HepG2 (cell line): ENCODE measurements around the gene PHACTR3. TPM values are rescaled to one million over a fixed set of nuclear protein-coding genes. Genes with fewer than 3 reads are reported as not detected.

Experiments
- ATAC-seq: fragments of 200-7000 bp; cut with Tn5 transposase; 3 replicates; pipeline ENCODE4 v1.9.1; 2020; ENCODE audit warnings: mild to moderate bottlenecking, moderate library complexity
- BruUV-seq: library from RNA; stranded (reverse); fragments of 400-500 nt; replicated peaks from 2 replicates; lab custom pipeline; 2021; lab: Mats Ljungman, UMichigan
- CTCF ChIA-PET: fragments of 300-600 bp; formaldehyde crosslinking; extraction: SDS; loops from one replicate; lab custom pipeline; 2021; ENCODE audit warnings: low total read pairs, inconsistent platforms, low intra/inter-chr PET ratio; lab: Yijun Ruan, JAX
- POLR2A ChIA-PET: fragments of 350-600 bp; sonication (Branson Sonifier 250); formaldehyde crosslinking; loops from one replicate; lab custom pipeline; 2020; ENCODE audit warnings: antibody characterized with exemption, inconsistent platforms; lab: Yijun Ruan, JAX
- DNase-seq: peaks from one replicate; pipeline ENCODE4 v3.0.0-alpha.2; 2015; ENCODE audit warnings: low spot score
- FAIRE-seq: peaks from 3 replicates; lab custom pipeline; 2011; peaks lifted over from hg19 to GRCh38; lab: Jason Lieb, UNC
- H2AFZ ChIP-seq: one replicate; pipeline ENCODE4 v1.6.1; 2011; ENCODE audit warnings: low read length, inconsistent platforms
- H3K27ac ChIP-seq: fragments of 300-600 bp; 3 replicates; pipeline ENCODE4 v1.8.0; 2011; ENCODE audit warnings: mixed run types, mild to moderate bottlenecking, mixed read lengths, low read length, inconsistent platforms; ENCODE audit not compliant: insufficient read depth; ENCODE audit errors: extremely low read length
- H3K27me3 ChIP-seq, 2 experiments: fragments of 200-600 bp in 1 of 2; 2 replicates in 1 of 2; 3 replicates in 1 of 2; pipeline versions ENCODE4 v1.6.0 to v1.8.0; 2011; ENCODE audit warnings: low read length in 2 of 2, mild to moderate bottlenecking in 2 of 2, moderate library complexity in 2 of 2, inconsistent platforms in 1 of 2; ENCODE audit not compliant: insufficient read depth in 2 of 2, control insufficient read depth in 1 of 2
- H3K36me3 ChIP-seq, 2 experiments: fragments of 200-600 bp in 1 of 2; replicated peaks in 1 of 2; 2 replicates in 1 of 2; 3 replicates in 1 of 2; pipeline versions ENCODE4 v1.5.1 to v1.8.0; 2011; ENCODE audit warnings: low read length in 2 of 2, inconsistent platforms in 1 of 2; ENCODE audit not compliant: insufficient read depth in 2 of 2, control insufficient read depth in 1 of 2
- H3K4me1 ChIP-seq: 2 replicates; pipeline ENCODE4 v1.5.1; 2012; ENCODE audit warnings: low read length, inconsistent platforms; ENCODE audit not compliant: insufficient read depth
- H3K4me2 ChIP-seq: 2 replicates; pipeline ENCODE4 v1.6.0; 2011; ENCODE audit warnings: low read depth, low read length, inconsistent platforms
- H3K4me3 ChIP-seq, 3 experiments: fragments of 200-600 bp in 1 of 3; sonication (generic), shearing (Covaris generic) in 1 of 3; replicated peaks in 1 of 3; 2 replicates each; pipeline ENCODE4 v1.5.1; 2011 to 2016; ENCODE audit warnings: low read length in 3 of 3, inconsistent platforms in 2 of 3, low read depth in 2 of 3, mild to moderate bottlenecking in 2 of 3, control low read depth in 1 of 3, mixed read lengths in 1 of 3; ENCODE audit not compliant: insufficient read depth in 1 of 3
- H3K79me2 ChIP-seq: one replicate; pipeline ENCODE4 v1.6.1; 2011; ENCODE audit warnings: low read length, inconsistent platforms; ENCODE audit not compliant: insufficient read depth
- H3K9ac ChIP-seq: 2 replicates; pipeline ENCODE4 v1.6.0; 2011; ENCODE audit warnings: mild to moderate bottlenecking, low read depth, low read length, inconsistent platforms; ENCODE audit not compliant: insufficient read depth
- H3K9me3 ChIP-seq: 2 replicates; pipeline ENCODE4 v1.5.1; 2012; ENCODE audit warnings: mild to moderate bottlenecking, low read length
- H4K20me1 ChIP-seq: 2 replicates; pipeline ENCODE4 v1.6.0; 2011; ENCODE audit warnings: inconsistent platforms, mild to moderate bottlenecking, low read length, moderate library complexity; ENCODE audit not compliant: insufficient read depth
- CCDC6 ChIP-seq: sonication (generic); formaldehyde crosslinking; IDR thresholded peaks from 2 replicates; pipeline ENCODE4 v1.8.1; 2022; ENCODE audit warnings: mild to moderate bottlenecking, missing genetic modification reagents, moderate library complexity
- GFI1 ChIP-seq: sonication (generic); formaldehyde crosslinking; IDR thresholded peaks from 2 replicates; pipeline ENCODE4 v1.5.0; 2020; ENCODE audit warnings: missing genetic modification reagents, mild to moderate bottlenecking, borderline replicate concordance
- NR2C2 ChIP-seq: sonication (generic); formaldehyde crosslinking; IDR thresholded peaks from 2 replicates; pipeline ENCODE4 v1.4.0; 2020; ENCODE audit warnings: missing genetic modification reagents, mild to moderate bottlenecking, moderate library complexity, borderline replicate concordance
- SCMH1 ChIP-seq: sonication (generic); formaldehyde crosslinking; IDR thresholded peaks from 2 replicates; pipeline ENCODE4 v1.9.0; 2021; ENCODE audit warnings: missing genetic modification reagents, mild to moderate bottlenecking, borderline replicate concordance
- SSRP1 ChIP-seq: IDR thresholded peaks from 2 replicates; pipeline ENCODE4 v1.6.1; 2016; ENCODE audit warnings: control low read depth
- ZMYM2 ChIP-seq: sonication (generic); formaldehyde crosslinking; IDR thresholded peaks from 2 replicates; pipeline ENCODE4 v1.8.0; 2022; ENCODE audit warnings: mild to moderate bottlenecking, missing genetic modification reagents
- ZNF264 ChIP-seq: sonication (generic); formaldehyde crosslinking; IDR thresholded peaks from 2 replicates; pipeline ENCODE4 v1.4.0; 2020; ENCODE audit warnings: missing genetic modification reagents
- ZNF598 ChIP-seq: sonication (generic); formaldehyde crosslinking; IDR thresholded peaks from 2 replicates; pipeline ENCODE4 v1.5.1; 2020; ENCODE audit warnings: mild to moderate bottlenecking, missing genetic modification reagents, borderline replicate concordance
- WGBS: methylation state at CpG from one replicate; pipeline ENCODE4 v1.1.6; 2017; ENCODE audit warnings: low lambda C conversion rate; 5-methylcytosine and 5-hydroxymethylcytosine counted together
- in situ Hi-C: cut with HindIII; loops from 2 replicates; pipeline ENCODE4 v1.10.0; 2017; ENCODE audit warnings: low pct_unique_long_range_greater_than_20kb; ENCODE audit not compliant: extremely low pct_ligation_motif_present
- intact Hi-C: fragments of 100-400 bp; cut with micrococcal nuclease; formaldehyde crosslinking; loops from one replicate; pipeline ENCODE4 v1.10.0; 2022; ENCODE audit not compliant: unreplicated experiment
- polyA plus RNA-seq, 8 experiments: library from polyadenylated mRNA; depleted of rRNA in 3 of 8; stranded (reverse) in 7 of 8; unstranded in 1 of 8; fragments of >200 nt; fragmentation: Illumina TruSeq in 4 of 8; extraction: Trizol in 4 of 8; gene quantifications; 2 replicates each; pipeline versions ENCODE4 v1.2.1 to v1.2.3, GENCODE V29; 2011 to 2016; ENCODE audit warnings: low read depth in 4 of 8, missing spikeins in 1 of 8, mixed read lengths in 1 of 8; ENCODE audit not compliant: insufficient read depth in 1 of 8
- total RNA-seq, 5 experiments: library from RNA; depleted of rRNA; stranded (reverse); fragments of >200 nt; fragmentation: Illumina TruSeq; extraction: Trizol; gene quantifications; 2 replicates each; pipeline ENCODE4 v1.2.3, GENCODE V29; 2016; ENCODE audit warnings: low read depth in 1 of 5
- TF ChIP-seq, protein P1 (sequence below): IDR thresholded peaks from 2 replicates; pipeline ENCODE4 v1.6.1; 2012; ENCODE audit warnings: inconsistent platforms
- TF ChIP-seq, protein P2 (sequence below): sonication (generic); formaldehyde crosslinking; IDR thresholded peaks from 2 replicates; pipeline ENCODE4 v1.8.0; 2022; ENCODE audit warnings: mild to moderate bottlenecking, missing genetic modification reagents
- TF ChIP-seq, protein P3 (sequence below): sonication (generic); formaldehyde crosslinking; IDR thresholded peaks from 2 replicates; pipeline ENCODE4 v1.5.1; 2020; ENCODE audit warnings: missing genetic modification reagents, mild to moderate bottlenecking, borderline replicate concordance

PHACTR3 gene
- total and polyA plus RNA-seq, 2 of the 13 experiments (the other 11 are each of a cell fraction or from before 2014, with no cell fraction given), result not detected

DNA sequence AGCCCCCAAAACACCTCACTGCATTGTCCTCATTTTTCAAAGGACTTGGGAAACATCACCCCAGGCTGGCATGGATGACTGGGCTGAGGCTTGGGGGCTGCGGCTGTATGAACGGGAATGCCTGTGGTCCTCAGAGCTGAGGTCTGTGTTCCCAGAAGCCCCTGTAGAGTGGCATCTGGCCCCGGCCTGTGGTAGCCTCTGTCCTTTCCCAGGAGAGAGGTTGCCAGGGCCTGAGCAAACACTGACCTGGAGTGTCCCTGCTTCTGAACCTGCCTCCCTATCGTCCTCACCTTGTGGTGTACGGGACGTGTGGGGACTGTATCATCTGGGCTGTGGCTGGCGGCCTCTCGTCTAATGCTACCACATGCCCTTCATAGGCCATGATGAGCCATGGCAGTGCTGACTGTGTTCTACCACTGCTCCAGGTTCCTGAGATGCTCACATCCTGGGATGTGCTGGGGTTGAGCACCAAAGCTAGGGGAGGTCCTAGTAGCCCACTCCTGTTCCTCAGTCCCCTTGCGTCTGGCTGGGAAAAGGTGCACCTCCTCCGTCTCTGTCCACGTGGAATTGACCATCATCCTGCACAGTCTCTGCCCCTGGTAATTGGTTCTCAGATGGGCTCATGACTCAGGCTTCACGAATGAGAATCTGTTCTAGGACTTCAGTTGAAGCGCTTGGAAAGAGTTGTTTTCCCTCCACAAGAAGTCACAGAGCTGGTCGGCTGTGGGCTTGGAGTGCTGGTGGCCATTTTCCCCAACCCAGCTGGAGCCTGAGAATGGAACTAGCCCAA is 27.6 kb downstream of the PHACTR3 start:
- no peak for FAIRE-seq
- Histone ChIP-seq H3K9me3 (no peaks in the 10 kb centered on the region), H4K20me1 (no peaks in the 10 kb centered on the region), H2AFZ (no peak overlapping the region), H3K9ac (no peak overlapping the region), H3K27ac (no peak overlapping the region), H3K36me3 (no peaks in the 10 kb centered on the region), H3K4me3 (no peak overlapping the region), H3K4me1 (no peaks in the 10 kb centered on the region), H3K79me2 (no peaks in the 10 kb centered on the region), H3K4me2 (no peak overlapping the region), H3K27me3 (peaks cover 5 to 42% of the 10 kb centered on the region in 2 experiments; a peak in 3 of 5 replicates)
- ChIA-PET POLR2A (no interaction called here), CTCF (no interaction called here)
- WGBS, result 24% methylated on average over 13 of the region's 14 CpGs
- in situ Hi-C loops, result no loop called here
- no TSS peak for BruUV-seq
- no peak for TF ChIP-seq GFI1
- TF ChIP-seq, protein P1, sequence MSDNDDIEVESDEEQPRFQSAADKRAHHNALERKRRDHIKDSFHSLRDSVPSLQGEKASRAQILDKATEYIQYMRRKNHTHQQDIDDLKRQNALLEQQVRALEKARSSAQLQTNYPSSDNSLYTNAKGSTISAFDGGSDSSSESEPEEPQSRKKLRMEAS, result no peak
- TF ChIP-seq, protein P2, sequence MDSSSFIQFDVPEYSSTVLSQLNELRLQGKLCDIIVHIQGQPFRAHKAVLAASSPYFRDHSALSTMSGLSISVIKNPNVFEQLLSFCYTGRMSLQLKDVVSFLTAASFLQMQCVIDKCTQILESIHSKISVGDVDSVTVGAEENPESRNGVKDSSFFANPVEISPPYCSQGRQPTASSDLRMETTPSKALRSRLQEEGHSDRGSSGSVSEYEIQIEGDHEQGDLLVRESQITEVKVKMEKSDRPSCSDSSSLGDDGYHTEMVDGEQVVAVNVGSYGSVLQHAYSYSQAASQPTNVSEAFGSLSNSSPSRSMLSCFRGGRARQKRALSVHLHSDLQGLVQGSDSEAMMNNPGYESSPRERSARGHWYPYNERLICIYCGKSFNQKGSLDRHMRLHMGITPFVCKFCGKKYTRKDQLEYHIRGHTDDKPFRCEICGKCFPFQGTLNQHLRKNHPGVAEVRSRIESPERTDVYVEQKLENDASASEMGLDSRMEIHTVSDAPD, result no peak
- TF ChIP-seq CCDC6 (CRISPR knock-in tag), result no peak
- intact Hi-C loops, result no loop called here
- no peak; the same call in 1 of the 3 replicates for ATAC-seq
- DNase-seq, result no peak

DNA sequence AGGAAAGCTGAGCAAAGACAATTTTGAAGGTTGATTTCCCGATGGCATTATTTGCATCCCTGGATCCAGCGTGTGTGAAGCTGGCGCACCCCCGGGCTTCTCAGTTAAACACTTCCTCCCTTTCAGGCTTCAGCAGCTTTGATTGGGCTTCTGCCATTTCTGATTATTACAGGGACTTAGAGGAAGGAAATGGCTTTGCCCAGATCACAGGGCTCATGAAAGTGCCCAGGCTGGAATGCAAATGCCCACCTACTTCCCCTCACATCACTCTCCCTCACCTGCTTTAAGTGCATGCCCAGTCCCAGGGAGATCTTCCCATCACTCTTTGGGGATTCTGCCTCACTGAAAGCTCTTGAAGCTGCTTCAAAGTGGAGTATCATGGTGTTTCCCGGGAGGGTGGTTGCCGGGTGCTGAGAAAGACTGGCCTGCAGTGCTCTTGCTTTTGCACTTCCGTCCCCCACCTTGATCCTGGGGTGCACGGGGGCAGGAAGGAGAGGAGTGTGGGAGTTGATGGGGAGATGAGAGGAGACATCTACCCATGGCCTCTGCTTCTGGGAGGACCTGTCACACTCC is 28.3 kb downstream of the PHACTR3 start:
- TF ChIP-seq SCMH1, result no peak
- TF ChIP-seq ZMYM2 (CRISPR knock-in tag), result no peak
- TF ChIP-seq, protein P3, sequence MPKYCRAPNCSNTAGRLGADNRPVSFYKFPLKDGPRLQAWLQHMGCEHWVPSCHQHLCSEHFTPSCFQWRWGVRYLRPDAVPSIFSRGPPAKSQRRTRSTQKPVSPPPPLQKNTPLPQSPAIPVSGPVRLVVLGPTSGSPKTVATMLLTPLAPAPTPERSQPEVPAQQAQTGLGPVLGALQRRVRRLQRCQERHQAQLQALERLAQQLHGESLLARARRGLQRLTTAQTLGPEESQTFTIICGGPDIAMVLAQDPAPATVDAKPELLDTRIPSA (CRISPR knock-in tag), result no peak
- no peak for TF ChIP-seq ZNF264 (CRISPR knock-in tag)
- no peak for TF ChIP-seq ZNF598 (CRISPR knock-in tag)
- TF ChIP-seq SSRP1, result no peak
- no peak for TF ChIP-seq NR2C2 (CRISPR knock-in tag)
- TF ChIP-seq, all 625 proteins: peak for 0
- Histone ChIP-seq H3K36me3 (no peaks in the 10 kb centered on the region), H3K9ac (no peak overlapping the region), H3K79me2 (no peaks in the 10 kb centered on the region), H3K4me2 (no peak overlapping the region), H3K4me3 (no peak overlapping the region), H3K9me3 (no peaks in the 10 kb centered on the region), H3K4me1 (no peaks in the 10 kb centered on the region), H3K27ac (no peak overlapping the region), H4K20me1 (no peaks in the 10 kb centered on the region), H2AFZ (no peak overlapping the region), H3K27me3 (peaks cover 4 to 42% of the 10 kb centered on the region in 2 experiments; a peak in 3 of 5 replicates)
- in situ Hi-C loops (no loop called here), intact Hi-C loops (no loop called here)
- WGBS, result 41% methylated on average over 8 of the region's 8 CpGs
- ATAC-seq, result no peak
- ChIA-PET POLR2A (no interaction called here), CTCF (no interaction called here)
- BruUV-seq, result no TSS peak
- DNase-seq, result no peak
- FAIRE-seq, result no peak
